ENCODE measurements around the gene CCDC38.
"Not testable (repeated sequence)": the region's sequence is repeated elsewhere in the genome, so short reads cannot be mapped to it uniquely, and the experiment has no call there.

CCDC38 gene

DNA sequence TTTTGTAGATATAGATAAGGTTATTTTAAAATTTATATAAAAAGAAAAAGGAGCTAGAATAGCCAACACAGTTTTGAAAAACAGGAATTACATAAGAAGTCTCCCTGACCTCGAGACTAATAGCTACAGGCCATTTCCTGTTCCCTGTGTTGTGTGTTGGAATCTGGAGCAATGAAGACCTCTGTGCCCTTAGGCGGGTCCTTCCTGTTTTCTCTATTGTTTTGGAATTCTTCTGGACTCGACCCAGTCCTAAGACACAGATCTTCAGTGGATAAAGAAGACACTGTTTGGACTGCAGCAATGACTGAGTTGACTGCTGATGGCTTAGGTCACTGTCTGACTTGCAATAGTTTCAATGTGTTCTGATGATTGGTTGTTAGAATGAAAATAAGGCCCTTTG, 57.4 kb downstream of the CCDC38 start:
- no peak for DNase-seq (ENCODE audit: low read depth in 2 of 3, low spot score in 1 of 3)

DNA sequence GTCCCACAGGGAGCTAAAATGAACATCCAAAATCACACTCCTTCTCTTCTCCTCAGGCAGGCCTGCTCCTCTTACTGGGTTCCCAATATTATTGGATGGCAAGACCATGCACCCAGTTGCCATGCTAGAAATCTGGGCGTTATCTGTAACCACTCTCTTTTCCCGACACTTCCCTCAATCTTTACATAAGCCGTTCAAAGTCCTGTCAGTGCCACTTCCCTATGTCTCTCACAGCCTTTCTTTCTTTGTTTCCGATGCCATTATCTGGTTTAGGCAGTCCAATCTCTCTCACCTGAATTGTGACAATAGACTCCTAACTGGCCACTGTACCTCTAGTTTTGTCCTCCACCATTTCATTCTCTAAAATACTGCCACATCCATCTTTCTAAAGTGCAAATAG, 59.5 kb downstream of the CCDC38 start:
- DNase-seq (ENCODE audit: low read depth in 2 of 3, low spot score in 1 of 3) = no peak

DNA sequence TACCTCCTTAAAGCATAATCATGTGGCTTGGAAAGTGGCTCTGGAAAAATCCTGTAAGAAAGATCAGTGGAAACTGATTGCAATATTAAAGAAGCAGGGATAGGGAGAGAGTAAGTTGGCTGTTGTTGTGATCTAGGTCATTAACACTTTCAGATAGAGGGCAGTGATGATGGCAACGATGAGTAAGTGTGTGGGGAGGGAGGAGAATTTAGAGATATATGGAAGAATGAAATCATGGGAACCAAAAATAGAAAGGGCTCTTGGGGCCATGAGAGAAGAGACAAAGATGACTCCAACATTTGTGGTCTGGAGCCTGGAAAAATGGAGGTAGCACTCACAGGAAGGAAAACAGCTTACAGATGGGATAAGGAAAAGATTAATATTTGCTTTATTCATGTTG, 60.3 kb downstream of the CCDC38 start:
- no peak for DNase-seq (ENCODE audit: low read depth in 2 of 3, low spot score in 1 of 3)

DNA sequence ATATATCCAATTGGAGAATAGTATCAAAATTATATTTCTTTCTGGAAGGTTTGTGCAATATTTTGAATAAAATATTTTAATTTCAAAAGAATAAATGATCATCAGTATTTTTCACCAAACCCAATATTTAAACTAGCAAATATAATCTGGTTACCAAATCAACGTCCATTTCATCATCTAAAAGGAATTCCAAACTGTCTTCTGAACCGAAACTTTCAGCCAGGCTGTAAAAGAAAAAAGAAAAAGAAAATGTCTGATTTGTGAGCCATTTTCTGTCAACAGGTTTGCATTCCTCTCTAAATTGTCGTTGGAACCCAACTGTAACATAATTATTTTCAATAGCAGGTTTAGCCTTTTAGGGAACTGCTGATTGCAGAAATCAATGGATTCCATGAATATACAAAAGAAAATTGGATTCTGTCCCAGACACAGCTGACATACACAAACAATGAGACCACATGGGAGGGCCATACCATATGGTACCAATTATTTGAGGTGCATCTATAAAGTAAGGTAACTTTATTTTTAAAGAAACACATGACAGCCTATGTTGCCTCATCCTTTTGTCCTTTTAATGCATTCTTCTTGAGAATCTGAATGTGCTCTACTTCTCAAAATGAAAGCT, 61.0 kb downstream of the CCDC38 start:
- DNase-seq (ENCODE audit: low read depth in 2 of 3, low spot score in 1 of 3) = no peak

DNA sequence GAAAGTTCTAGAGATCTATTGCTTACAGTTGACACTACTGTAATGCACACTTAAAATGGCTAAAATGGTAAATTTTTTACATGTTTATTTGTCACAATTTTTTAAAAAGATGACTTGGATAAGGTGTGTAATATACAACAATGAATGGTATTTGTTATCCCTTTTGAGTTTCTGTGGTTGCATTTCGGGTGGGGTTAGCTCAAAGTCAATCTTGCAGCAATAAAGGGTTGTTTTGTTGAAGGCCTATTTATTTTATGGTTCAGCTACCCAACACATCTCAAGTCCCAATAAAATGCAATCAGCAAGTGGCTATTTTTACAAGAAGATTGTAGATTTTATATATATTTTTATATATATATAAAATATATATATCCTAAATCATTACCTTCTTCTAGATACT, 61.5 kb downstream of the CCDC38 start:
- DNase-seq (ENCODE audit: low read depth in 2 of 3, low spot score in 1 of 3) = no peak

DNA sequence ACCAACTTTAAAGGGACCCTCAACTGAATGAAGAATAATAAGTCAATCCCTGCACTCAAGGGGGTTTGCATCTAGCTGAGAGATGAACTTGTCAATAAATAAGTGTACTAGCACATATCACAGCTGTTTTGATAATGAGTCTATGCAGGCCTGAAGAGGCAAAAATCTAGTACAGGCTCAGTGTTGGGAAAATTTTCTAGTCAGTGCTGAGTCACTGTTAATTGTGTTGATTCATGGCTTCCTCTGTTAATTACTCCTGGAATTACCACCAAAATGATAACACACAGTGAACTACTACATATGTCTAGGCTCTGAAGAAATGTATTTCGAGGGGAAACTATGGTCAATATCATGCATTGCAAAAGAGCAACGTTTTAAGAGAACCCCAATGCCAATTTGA, 64.8 kb downstream of the CCDC38 start:
- DNase-seq (ENCODE audit: low read depth in 2 of 3, low spot score in 1 of 3) = no peak

DNA sequence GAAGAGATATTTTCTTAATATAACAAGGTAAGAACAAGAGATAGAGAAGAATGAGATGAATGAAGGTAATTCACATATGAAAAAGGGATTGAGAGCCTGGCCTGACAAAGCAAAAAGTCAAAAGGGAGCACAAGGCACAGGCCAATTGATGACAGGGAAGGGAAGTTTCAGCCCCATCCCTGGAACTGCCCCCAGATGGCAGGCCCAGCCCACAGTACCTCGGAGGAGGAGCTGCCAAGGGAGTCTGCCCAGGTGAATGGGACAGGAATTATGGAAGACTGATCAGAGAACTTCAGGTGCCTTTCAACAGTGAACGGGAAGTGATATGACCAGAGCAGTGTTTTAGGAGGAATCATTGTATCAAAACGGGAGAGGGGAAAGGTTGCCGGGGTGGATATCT, 68.0 kb downstream of the CCDC38 start:
- no peak for DNase-seq (ENCODE audit: low read depth in 2 of 3, low spot score in 1 of 3)

DNA sequence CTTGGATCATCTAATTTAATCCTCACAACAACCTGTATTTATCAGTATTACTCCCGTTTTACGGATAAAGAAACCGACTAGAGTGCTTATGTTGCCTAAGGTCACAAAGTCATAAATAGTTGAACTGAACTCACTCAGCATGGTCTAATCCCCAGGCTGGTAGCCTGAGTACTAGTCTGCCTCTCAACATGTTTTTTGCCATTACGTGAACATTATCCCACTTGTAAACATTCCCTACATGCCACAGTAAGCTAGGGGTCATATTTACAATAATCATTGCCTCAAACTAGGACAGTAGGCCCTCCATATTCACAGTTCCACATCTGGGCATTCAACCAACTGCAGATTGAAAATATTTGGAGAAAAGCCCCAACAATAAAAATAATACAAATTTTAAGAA, 71.5 kb downstream of the CCDC38 start:
- DNase-seq (ENCODE audit: low read depth in 2 of 3, low spot score in 1 of 3) = no peak

DNA sequence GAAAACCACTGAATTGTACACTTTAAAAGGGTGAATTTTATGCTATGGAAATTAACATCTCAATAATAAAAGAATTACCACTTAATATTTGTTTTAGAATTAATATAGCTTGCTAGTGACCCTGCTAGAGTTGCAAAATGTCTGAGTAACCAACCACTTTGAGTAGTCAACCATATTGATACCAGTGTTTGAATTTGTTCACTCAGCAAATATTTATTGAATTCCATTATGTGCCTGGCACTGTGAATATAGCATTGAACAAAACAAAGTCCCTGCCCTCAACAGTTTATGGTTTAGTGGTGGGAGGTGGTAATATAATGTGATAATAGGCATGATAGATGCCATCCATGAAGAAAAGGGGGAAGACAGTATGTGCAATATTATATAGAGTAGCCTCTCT, 79.1 kb downstream of the CCDC38 start:
- no peak for DNase-seq (ENCODE audit: low read depth in 2 of 3, low spot score in 1 of 3)

DNA sequence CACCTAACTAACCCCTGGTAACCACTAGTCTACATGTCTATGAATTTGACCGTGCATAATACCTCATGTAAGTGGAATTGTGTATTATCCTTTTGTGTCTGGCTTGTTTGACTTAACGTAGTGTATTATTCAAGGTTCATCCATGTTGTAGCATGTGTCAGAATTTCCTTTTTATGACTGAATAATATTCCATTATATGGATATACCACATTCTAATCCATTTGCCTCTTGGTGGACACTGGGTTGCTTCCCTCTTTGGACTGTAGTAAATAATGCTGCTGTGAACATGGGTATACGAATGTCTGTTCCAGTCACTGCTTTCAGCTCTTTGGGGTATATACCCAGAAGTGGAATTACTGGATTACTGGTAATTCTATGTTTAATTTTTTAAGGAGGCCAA, 80.4 kb downstream of the CCDC38 start:
- no peak for DNase-seq (ENCODE audit: low read depth in 2 of 3, low spot score in 1 of 3)

DNA sequence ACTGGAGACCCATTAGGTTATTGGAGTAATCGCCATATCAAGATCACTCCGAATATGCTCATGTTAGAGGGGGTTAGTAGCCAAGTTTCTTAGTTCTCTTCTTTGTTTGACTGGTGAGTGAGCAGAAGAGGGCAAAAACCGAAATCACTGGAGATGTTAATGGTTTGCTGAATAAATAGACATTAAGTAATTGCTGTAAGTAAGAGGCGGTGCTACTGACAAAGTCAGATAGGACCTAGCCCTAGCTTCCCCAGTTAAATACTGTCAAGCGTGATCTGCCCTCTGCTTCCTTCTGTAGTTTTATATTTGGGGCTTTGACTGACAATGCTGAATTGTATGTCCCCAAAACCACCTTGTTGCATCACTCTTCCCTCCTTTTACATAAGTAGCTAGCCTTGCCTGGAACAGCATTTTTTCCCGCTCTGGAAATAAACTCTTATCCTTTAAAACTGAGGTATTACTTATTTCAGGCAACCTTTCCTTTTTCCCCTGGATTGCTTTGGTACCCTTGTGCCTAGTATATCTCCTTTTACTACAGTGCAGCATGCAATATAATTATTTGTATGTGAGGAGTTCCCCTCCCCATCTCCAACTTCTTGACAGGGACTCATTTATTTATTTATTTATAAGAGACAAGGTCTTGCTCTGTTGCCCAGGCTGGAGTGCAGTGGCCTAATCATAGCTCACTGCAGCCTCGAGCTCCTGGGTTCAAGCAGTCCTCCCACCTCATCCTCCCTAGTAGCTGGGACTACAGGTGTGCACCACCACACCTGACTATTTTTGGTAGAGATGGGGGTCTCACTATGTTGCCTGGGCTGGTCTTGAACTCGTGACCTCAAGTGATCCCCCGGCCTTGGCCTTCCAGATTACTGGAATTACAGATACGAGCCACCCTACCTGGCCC, 82.2 kb downstream of the CCDC38 start:
- no peak for DNase-seq (ENCODE audit: low read depth in 2 of 3, low spot score in 1 of 3)

DNA sequence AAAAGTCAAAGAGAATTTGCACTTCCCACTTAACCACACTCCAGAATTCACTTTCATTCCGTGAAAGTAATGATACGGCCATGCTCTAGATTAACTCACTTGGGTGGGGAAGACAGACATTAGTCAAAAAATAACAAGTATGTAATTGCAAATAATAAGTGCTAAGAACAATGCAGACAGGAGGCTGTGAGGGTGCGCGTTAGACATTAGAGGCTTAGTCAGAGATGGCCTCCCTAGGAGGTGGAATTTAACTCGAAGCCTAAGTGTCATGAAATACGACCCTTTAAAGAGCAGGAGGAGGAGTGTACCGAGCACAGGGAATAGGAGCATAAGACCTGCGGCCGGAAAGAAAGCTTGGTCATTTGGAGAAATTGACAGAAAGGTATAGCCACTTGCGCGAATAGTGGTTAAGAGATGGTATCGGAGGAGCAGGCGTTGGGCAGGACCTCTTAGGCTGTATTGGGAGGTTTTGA, 83.0 kb downstream of the CCDC38 start:
- peak in 2 of 3 donors; percentile 12 to 17 for DNase-seq (ENCODE audit: low read depth in 2 of 3, low spot score in 1 of 3)

DNA sequence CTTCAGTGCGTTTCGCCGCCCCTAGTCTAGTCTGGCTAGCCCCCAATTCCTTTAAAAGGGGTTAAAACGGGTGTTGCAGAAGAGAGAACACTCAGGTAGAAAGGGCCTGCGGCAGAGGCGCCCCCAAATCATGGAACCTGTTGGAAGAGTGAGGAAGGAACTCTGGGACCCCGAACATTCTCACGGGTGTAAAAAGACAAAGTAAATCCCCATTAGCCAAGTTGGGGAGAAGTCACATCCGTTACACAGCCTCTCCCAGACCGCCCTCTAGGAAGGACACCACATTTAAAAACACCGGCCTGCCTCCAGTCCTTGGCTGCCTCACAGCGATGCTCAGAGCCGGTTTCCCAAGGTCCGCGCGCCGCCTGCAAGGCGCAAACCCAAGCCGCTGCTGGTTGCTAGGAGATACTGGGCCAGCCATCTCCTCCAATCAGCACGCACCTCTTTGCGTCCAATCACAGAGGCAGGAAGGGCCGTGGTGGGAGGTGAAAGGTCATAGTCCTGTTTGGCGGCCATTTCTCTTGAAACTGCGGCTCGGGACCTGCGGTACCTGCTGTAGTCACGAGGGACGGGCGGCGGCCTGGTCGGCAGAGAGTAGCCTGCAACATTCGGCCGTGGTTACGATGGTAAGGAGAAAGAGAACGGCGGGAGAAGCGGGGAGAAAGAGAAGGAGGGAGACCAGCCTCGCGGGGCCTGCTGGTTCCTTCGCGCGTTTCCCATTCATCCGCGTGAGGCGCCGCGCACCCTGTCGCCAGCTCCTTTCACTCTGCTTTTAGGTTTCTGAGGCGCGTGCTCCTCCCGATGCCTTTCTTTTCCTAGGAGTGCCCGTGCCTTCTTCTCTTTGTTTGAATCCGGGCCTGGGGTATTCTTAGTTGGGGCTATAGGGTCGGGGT, 83.7 kb downstream of the CCDC38 start, which contains the start of gene SNRPF:
SNRPF (plus strand) TSS at position 502 of the 893 bp plus-strand sequence; CDS start at position 624, 122 bp downstream.
- peak; percentile 86 to 92 (median 91) for DNase-seq (ENCODE audit: low read depth in 2 of 3, low spot score in 1 of 3)

DNA sequence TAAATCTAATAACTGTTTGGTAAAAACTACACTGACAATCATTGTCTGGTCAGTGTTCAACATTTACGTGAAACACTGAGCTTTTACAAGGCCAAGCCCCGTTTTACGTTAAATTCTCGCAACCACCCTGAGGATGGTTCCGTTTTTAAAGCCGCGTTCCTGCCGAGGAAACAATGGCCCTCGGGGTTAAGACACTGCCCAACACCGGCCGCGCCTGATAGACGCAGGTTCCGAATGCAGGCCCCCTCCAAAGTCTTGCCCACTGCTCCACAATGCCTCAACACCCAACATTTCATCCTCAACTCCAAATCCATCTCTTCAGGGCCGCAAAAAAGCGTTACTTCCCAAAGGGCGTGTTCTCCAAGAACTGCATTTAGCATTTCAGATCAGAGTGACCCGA, 84.6 kb downstream of the CCDC38 start:
- no peak for DNase-seq (ENCODE audit: low read depth in 2 of 3, low spot score in 1 of 3)

DNA sequence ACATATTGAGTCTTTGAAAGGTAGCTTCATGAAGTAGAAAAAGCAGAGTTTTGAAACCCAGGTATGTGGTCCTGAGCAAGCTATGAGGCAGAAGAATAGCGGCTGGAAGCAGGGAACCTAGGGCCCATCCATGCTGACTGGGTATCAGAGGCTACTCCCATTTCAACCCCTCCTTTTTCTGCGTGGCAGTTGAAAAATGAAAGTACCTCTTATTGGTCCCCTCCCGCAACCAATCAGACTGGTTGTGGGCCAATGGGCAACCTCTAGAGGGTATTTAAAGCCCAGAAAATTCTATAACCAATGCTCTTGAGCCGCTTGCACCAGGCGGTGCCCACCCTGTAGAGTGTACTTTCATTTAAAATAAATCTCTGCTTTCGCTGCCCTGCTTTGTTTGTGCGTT, 85.3 kb downstream of the CCDC38 start:
- no peak for DNase-seq (ENCODE audit: low read depth in 2 of 3, low spot score in 1 of 3)

DNA sequence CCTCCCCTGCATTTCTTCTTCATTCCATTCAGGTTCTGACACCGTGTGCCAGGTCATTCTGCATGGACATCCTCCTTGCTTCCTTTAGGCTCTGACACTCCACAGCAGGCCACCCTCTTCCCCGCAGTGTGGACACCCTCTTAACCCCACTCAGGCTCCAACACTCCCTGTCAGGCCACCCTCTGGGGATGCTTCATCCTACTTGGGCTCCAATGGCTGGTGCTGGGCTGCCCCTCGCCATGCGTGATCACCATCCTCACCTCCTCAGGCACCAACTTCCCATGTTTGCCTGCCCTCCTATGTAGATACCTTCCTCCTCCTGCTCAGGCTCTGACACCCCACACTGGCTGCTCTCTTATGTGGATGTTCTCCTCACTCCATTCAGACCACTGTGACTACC, 90.3 kb downstream of the CCDC38 start:
- DNase-seq (ENCODE audit: low read depth in 2 of 3, low spot score in 1 of 3) = no peak

DNA sequence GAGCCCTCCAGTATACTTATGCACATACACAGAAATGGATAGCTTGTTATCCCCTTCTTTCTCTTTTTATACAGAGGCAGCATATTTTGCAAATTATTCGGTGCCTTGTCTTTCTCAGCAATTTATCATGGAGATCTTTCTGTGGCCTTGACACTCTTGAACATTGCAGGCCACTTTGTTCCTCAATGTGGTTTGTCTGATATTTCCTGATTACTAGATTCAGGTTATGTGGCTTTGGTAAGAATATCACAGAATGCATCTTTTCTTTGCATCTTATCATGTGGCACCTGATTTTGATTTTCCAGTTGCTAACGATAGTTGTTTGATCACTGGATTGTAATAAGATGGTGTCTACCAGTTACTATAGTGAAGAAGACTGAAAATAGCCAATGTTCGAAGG, 90.8 kb downstream of the CCDC38 start:
- no peak for DNase-seq (ENCODE audit: low read depth in 2 of 3, low spot score in 1 of 3)

DNA sequence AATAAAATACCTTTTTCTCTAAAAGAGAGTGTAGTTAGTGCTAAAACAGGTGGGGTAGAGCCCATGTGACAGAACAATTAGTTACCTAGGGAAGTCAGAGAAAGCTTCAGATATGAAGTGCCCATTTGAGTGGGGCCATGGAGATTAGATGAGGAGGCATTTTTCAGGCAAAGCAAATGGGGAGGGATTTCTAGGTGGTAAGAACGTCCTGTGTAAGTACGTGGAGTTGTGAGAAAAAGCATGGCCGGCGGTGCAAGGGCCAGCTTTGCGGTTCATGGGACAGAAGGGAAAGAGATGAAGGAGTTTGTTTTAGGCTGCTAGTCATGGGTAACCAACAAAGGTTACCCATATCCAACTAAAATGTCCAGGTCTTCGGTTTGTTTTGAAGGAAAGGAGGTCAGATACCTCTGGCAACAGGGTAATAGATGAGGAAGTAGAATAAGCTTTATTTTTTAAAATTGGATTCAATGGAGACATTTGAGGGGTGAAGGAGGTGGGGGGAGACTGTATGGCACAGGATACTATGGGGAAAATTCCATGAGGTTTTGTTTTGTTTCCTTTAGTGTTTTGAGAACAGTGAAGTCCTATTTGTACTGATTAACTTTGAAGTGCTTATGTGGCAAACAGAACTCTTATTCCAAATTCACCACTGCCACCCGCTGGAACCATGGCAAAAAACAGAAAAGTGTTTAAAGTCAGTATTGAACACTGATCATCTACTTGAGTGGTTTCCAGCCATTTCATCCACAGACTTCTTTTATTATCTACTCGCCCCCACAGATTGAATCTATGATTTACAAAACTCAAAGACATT, 93.6 kb downstream of the CCDC38 start:
- no peak for DNase-seq (ENCODE audit: low read depth in 2 of 3, low spot score in 1 of 3)

DNA sequence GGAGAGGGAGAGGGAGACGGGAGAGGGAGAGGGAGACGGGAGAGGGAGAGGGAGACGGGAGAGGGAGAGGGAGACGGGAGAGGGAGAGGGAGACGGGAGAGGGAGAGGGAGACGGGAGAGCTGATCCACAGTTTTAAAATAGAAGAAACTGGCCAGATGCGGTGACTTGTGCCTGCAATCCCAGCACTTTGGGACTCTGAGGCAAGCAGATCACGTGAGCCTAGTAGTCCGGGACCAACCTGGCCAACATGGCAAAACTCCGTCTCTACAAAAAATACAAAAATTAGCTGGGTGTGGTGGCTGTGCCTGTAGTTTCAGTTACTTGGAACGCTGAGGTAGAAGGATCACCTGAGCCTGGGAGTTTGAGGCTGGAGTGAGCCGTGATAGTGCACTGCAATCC, 100.0 kb downstream of the CCDC38 start:
- DNase-seq (ENCODE audit: low read depth in 2 of 3, low spot score in 1 of 3) = not testable (repeated sequence)

DNA sequence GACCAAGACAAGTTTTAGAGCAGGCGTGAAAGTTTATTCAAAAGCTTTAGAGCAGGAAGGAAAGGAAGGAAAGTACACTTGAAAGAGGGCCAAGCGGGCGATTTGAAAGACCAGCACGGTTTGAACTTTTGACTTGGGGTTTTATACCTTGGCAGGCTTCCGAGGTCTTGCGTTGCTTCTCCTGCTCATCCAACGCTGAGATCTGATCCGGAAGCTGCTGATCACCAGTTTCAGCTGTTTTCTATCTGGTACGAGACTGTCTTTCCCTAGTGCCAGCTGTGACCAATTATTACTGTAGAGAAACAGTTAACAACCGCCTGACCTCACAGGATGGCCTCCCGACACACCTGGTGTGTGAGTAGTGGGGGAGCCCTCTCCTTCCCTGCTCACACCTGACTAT, 104.3 kb downstream of the CCDC38 start:
- no peak for DNase-seq (ENCODE audit: low read depth in 2 of 3, low spot score in 1 of 3)

Data from stimulated activated CD4-positive, alpha-beta T cell treated with anti-CD3 and anti-CD28 coated beads, Interleukin-12 subunit alpha, Interleukin-12 subunit beta, amount 100 ng/mL, for 48 hours (primary cell).